SIG-M5 (cell line): ENCODE measurements around the gene PLPP7.

ENCODE experiments used
- DNase-seq: peaks from one replicate; lab custom pipeline; 2025; lab: John Stamatoyannopoulos, UW

Gene PLPP7

DNA sequence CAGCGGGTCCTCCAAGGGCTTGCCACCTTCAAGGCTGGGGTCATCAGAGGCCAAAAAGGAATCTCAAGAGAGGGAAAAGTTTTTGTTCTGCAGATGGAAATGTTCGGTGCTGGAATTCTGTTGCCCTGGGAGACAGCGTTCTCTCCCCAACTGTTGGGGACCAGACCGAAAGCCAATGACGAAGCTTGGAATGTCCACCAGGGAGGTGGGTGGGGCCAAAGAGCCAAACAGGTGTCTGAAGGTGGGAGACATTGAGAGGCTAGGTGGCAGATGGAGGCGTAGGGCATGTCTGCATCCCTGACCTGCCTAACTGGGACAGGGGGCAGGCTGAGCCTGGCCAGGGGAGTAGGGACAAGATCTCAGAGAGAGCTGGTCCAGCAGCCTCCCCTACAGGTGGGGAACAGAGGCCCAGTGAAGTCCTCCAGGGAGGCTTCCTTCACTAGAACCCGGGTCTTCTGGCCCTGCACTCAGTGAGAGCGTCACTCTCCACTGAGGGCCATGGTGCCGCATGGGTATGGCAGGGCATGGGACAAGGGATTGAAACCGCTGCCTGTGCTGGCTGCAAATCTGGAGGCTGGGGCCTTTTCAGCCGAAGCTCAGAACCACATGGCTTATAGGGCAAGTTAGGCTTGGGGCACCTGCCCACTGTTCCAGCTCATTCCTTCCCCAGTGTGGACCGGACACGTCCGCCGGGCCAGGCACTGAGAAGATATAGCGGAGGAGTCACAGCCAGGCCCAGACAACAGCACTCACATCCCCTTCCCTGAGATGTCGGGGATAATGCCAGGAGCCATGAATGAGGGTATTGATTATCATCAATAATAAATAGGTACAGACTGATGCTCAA, 8.2 kb upstream of the PLPP7 start:
- DNase-seq = no peak

DNA sequence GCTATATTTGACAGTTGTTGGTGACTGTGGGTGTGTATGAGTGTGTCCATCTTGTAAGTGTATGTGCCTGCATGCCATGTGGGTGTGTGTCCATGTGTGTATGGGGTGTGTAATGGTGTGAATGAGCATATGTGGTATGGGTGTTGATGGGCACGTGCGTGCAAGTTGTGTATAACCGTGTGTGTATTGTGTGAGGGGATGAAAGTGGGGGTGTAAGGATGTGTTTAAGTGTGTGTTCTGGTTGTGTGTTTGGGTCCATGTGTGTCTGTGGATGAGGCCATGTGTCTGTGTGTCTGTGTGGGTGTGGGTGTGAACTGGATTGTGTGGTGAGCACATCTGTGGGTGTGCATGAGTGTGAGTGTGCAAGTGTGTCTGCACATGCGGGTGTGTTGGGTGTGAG, 7.3 kb upstream of the PLPP7 start:
- no peak for DNase-seq

DNA sequence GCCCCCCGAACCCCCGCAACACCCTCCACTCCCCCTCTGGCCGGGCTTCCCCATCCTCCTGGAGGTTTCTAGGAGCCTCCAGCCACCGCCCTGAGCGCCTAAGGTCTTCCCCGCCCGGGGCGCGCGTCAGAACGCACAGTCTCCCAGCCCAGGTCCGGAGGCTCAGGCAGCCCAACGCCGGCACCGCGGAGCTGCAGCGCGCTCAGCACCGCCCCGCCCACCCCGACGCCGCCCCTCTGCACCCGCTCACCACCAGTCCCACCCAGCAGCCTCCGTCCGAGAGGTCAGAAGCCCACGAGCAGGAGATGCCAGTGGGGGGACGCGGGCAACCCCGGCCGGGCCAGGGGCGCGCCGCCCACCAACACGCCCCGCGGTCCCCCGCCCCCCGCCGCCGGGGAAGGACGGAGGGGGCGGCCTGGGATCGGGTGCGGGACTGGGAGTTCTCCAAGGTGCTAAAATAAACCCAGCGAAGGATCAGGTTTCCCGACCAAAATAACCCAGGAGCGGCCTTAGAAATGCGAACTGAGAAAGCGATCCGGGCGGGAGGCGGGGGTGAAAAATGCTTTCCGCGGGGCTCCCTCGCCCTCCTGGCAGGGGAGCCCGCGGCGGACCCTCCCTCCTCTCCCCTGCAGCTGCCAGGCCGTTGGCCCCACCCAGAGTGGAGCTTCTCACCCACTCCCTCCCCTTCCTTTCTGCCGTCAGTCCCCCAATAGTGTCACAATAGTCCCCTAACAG, 6.7 kb upstream of the PLPP7 start:
- DNase-seq = no peak

DNA sequence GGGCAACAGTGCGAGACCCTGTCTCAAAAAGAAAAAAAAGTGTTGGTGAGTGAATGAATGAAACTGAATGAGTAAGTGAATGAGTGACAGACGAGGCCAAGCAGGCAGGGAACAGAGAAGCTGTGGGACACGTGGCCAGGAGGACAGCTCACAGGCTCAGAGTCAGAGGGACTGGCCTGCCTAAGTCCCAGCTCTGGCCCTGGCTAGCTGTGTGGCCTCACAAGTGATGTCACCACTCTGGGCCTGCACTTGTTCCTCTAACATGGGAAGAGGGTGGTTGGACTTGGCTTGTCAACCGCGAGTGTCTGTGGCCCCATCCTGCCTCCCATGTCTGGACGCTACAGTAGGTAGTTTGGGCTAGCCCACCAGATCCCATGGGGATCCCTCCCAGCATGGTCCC, 4.7 kb upstream of the PLPP7 start:
- DNase-seq = no peak

DNA sequence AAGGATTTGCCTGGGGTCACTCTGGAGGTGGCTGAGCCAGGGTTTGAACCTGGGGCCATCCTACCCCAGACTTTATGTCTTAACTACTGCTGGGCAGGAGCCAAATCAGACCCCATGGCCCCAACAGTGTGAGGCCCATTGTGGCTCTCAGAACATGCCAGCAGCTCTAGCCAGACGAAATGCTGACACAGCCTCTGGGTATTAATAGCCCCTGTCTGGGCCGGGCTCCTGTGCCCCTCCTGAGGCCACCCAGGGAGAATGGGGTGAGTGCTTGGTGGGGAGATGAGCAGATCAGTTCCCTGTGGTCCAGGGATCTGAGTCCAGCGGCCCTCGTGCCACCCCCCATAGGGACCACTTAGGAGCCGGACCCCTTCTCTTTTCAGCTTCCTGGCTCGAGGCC, 2.2 kb upstream of the PLPP7 start:
- no peak for DNase-seq

DNA sequence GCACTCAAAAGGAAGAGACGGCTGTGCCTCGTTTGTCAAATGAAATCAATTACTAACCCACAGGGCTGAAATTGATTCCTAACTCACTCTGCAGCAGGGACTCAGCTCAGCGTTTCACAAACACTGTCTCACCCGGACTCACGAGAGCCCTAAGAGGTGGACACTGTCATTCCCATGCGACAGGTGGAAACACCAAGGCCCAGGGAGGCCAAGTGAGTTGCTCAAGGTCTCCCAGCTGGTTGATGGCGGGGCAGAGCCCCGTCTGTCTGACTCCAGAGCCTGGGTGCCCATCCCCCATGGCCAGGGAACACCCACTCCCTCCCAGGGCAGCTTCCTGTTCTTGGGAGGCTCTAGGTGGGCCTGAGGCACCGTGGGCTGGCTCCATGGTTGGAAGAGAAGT, 1.3 kb upstream of the PLPP7 start:
- no peak for DNase-seq

DNA sequence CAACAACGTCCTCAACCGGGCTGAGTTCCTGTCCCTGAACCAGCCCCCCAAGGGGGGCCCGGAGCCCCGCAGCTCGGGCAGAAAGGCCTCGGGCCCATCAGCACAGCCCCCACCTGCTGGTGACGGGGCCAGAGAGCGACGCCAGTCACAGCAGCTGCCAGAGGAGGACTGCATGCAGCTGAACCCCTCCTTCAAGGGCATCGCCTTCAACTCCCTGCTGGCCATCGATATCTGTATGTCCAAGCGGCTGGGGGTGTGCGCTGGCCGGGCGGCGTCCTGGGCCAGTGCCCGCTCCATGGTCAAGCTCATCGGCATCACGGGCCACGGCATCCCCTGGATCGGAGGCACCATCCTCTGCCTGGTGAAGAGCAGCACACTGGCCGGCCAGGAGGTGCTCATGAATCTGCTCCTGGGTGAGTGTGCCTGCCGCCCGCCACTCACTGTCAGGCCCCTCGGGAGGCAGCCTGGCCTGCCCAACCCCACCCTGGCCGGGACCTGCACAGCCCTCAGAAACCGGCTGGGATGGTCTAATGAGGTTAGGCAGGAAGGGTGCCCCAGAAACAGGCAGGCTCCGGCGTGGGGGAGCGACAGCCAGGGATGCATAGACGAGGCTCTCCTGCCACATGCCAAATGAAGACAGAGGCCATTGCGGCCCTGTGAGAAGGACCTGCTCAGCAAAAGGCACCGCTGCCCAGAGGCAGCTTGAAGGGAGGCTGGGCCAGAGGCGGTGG, 678 bp downstream of the PLPP7 start:
- DNase-seq = no peak

DNA sequence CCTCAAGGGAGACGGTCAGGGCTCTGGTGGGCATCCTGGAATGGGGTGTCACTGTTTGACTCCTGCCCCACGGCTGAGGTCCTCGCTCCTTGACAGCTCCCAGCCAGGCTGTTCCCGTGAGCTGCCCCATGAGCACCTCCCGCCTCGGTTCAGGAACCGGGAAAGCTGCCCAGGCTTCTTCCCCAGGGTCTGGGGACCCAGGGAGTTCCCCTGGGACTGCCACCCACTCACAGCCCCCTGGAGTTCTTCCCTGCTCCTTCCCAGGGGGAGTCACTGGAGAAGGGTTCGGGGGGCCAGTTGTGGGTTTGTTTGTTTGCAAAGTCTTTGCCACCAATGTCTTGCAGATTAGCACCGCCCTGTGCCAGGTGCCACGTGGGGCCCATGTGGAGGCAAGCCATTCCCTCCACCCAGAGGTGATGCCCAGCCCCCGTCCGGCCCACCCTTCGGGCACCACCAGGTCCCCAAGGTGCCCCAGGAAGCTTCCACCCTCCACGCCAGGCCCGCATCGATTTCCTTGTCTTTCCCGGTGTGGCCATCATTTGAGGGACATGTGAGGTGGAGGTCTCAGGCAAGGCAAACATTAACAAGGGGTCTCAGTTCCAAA, 1.3 kb downstream of the PLPP7 start:
- no peak for DNase-seq

DNA sequence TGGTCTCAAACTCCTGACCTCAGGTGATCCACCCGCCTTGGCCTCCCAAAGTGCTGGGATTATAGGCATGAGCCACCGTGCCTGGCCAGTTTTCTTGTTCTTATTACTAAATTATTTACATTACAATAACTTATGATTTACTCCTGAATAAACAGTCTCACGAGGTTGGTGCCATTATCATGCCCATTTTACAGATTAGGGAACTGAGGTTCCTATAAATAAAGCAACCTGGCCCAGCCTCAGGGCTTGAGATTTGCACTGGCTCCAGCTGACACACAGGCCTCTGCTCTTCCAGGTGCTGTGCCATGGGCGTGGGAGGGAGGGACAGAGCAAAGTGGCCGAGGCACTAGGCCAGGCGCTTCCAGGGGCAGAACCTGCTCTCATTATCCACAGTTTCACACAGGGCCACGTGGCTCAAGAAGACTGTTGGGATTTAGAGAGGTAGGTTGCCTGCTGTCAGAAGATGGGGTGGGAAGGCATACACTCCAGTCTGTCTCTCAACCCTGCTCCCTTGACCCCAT, 2.3 kb downstream of the PLPP7 start:
- DNase-seq = no peak

DNA sequence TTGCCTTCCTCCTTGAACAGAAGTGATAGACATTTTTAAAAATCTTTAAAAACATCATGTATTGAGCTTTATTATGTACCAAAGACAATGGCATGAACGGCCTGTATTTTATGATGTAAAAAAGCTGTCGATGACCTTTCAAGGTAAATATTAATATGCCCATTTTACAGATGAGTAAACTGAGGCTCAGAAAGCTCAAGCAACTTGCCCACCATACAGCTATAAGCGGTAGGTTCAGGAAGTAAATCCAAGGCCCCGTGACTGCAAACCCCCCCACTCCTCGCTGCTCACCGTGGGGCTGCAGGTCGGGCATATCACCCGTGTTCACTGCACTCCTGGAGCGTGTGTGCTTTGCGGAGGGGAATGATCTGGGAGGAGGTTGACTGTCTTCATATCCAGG, 3.4 kb downstream of the PLPP7 start:
- no peak for DNase-seq

DNA sequence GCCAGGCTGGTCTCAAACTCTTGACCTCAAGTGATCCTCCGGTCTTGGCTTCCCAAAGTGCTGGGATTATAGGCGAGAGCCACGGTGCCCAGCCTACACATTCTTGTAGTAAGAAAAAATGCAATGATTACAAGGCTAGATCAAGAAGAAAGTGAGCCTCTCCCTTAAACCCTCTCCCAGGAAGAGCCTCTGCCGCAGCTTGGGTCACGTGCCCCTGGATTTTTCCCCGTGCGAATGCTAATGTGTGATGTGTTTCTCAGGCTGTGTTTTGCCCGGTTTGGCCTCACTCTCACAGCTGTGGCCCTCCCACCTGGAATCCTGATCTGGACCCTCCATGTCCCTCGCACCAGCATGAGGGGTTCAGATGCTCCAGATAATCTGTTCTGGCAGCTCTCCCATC, 6.9 kb downstream of the PLPP7 start:
- no peak for DNase-seq

DNA sequence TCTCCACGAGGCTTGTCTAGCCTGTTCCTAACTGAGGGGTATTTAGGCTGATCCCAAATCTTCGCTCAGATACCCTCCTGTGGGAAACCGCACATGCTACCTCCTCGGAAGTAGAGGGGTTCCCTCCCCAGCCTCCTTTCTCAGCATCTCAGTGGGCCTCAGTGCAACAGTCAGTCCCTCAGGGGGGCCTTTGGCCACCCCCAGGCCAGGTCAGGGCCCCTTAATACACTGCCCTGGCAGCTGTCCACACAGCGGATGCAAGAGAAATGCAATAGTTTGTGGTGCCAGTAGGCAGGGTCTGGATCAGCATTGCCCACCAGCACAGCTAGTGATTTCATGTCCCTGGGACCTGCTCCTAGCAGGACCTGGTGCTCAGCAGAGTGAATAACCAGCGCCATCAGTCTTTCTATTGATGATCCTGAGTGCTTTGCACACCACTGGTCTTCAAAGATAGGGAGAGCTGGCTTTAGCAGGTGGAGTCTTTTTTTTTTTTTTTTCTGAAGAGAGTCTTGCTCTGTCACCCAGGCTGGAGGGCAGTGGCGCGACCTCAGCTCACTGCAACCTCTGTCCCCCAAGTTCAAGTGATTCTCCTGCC, 7.5 kb downstream of the PLPP7 start:
- no peak for DNase-seq

DNA sequence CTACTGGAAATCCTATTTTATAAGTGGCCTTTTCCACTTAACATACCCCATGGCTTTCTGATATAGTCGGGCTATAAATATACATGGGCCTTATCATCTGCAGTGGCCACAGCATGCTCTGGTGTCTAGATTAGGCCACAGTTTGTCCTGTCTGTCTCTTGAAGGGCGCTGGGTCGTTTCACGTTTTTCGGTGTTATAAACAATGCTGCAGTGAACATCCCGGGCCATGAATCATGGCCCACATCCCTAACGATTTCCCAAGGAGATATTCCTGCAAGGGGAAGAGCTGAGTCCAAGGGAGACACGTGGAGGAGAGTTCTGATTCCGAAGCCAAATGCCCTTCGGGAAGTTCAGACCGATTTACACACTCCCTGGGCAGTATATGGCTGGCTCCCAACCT, 8.4 kb downstream of the PLPP7 start:
- DNase-seq = no peak

DNA sequence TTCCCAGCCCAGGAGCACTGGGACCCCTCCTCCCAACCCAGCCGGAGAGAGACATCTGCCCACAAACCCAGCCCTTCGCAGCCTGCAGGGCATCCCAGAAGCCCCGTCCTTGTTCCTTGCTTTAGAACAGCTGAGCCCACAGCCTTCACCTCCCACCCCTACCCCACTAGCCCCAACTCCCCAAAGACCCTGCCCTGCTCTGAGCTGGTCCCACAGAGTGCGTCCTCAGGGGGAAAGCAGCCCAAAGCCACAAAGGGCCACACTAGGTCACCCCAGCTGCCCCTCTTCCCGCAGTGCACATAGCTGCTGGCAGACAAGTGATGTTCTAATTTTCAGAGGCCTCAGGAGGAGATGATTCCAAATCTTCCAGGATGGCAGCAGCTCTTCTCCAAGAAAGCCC, 8.8 kb downstream of the PLPP7 start:
- no peak for DNase-seq

DNA sequence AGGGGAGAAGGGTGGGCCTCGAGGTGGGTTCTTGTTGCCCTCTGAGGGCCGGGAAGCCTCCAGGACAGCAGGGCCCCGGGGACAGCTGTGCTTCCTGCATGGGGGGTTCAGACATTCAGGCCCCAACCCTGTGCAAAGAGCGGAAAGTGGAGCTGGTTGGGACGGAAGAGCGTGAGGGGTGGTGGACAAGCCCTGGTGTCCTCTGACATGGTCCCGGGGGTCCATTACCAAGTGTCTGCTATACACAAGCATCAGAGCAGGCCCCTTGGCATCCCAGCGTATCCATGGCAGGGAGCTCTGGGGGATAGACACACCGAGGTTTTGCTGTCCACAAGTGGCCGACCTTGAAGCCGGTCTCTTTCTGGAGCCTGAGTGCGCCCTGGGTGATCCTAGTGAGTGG, 9.3 kb downstream of the PLPP7 start:
- DNase-seq = no peak

DNA sequence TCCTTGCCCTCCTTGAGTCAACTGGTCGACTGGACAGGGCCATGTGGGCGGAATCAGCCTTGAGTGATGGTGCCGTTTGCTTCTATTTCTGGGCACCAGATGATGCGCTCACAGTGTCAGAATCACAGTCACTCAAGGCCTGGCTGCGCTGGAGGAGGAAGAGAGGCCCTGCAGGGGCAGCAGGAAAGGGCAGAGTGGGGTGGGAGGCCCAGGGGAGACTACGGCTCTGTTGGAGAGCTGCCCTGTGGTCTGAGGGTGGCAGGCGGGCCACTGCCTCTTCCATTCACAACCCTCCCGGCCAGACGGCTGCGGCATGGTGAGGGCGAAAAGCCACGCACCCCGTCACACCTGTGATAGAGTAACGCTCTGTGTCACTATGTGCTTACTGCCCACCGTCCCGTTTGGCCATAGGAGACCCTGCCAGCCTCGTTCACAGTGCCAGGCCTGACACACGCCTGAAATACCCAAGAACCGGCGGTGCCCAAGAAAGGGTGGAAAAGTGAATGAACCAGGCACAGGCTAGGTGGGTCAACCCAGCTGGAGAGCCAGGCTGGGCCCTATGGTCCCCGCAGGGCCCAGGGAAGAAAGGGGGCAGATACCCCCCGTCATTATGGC, 9.9 kb downstream of the PLPP7 start:
- DNase-seq = no peak

DNA sequence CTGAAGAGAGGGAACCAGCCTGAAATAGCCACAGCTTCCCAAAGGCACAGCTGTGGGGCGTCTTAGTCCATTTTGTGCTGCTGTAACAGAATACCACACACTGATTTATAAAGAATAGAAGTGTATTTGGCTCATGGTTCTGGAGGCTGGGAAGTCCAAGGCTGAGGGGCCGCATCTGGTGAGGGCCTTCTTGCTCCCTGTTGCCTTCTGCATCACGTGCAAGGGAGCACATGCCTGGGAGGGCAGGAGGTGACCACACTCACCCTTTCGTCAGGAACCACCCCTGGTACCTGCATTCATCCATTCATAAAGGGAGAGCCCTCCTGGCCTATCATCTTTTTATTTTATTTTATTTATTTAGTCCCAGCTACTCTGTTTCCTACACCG, 10.4 kb downstream of the PLPP7 start:
- no peak for DNase-seq

DNA sequence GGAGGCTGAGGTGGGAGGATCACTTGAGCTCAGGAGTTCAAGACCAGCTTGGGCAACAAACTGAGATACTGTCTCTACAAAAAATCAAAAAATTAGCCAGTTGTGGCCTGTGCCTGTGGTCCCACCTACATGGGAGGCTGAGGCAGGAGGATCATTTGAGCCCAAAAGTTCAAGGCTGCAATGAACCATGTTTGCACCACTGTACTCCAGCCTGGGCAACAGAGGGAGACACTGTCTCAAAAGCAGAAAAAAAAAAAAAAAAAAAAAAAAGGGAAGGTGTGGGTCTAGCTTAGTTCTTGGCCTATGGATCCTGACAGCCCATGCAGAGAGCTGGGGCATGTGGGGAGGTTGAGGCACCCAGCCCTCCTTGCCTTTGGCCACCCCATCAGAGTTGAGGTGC, 10.9 kb downstream of the PLPP7 start:
- no peak for DNase-seq

DNA sequence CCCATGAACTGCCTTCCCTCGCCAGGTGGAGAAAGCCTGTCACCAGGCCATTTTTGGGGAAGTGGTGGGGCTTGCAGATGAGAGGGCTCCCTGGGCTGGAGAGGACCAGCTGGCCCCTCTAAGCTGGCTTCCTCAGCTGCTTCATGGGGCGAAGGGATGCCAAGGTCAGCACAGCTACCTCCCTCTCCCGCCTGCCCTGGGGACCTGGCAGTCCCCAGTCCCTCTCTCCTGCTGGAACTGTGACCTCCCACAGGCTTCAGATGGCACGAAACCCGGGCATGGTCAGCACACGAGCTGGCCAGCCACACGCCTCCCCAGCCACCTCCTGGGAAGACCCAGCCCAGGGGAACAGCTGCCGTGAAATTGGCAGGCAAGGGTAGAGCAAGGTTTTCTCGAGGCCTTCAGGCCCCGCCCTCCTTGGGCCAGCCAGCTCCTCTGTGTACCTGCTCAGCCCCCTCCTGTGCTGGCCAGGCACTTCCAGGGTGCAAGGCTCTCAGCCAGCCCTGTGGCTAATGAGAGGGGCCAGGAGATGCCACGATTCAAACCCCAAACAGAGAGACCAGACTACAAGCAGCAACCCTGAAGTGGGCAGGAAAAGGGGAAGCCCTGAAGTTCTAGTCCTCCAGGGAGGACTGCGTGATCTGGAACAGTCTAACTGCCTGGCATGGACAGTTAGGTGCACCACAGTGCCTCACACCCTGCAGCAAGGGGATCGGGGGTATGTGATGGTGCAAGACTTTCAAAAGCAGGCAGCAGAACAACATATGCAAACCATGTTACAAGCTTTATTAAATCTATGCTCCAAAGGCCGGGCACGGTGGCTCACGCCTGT, 12.9 kb downstream of the PLPP7 start:
- no peak for DNase-seq
